SK-N-SH (cell line): Measurements from ENCODE around the gene ADAMTS3. TPM values are rescaled to one million over a fixed set of nuclear protein-coding genes. Genes with fewer than 3 reads are reported as not detected.

Experiments
- CTCF ChIA-PET: fragments of 300-600, 350-600 bp; formaldehyde crosslinking; extraction: SDS; loops from one replicate; lab custom pipeline; 2021; lab: Yijun Ruan, JAX
- POLR2A ChIA-PET: fragments of 350-600 bp; sonication (Branson Sonifier 250); formaldehyde crosslinking; extraction: SDS; loops from one replicate; lab custom pipeline; 2020; ENCODE audit warnings: antibody characterized with exemption, inconsistent platforms; lab: Yijun Ruan, JAX
- DNase-seq: peaks from one replicate; pipeline ENCODE4 v3.0.0; 2012
- H2AFZ ChIP-seq: fragments of 200-600 bp; sonication (generic); 2 replicates; pipeline ENCODE4 v1.8.1; 2016; ENCODE audit warnings: antibody characterized with exemption, mild to moderate bottlenecking, low read depth
- H3F3A ChIP-seq: fragments of 200-600 bp; sonication (generic); replicated peaks from 2 replicates; pipeline ENCODE3; 2016; ENCODE audit warnings: antibody characterized with exemption, mild to moderate bottlenecking; ENCODE audit not compliant: insufficient read depth
- H3K27ac ChIP-seq, 2 experiments: fragments of 200-500 bp in 1 of 2; fragments of 200-600 bp in 1 of 2; sonication (Bioruptor generic) in 1 of 2; sonication (generic), shearing (Covaris generic) in 1 of 2; 2 replicates each; pipeline versions ENCODE4 v1.5.1 to v1.6.1; 2014 to 2016; ENCODE audit warnings: low read depth in 2 of 2, inconsistent platforms in 1 of 2, low read length in 1 of 2, mild to moderate bottlenecking in 1 of 2, mixed read lengths in 1 of 2
- H3K27me3 ChIP-seq: fragments of 200-600 bp; sonication (generic), shearing (Covaris generic); 2 replicates; pipeline ENCODE4 v1.6.1; 2016; ENCODE audit warnings: mixed run types; ENCODE audit not compliant: insufficient read depth
- H3K36me3 ChIP-seq, 2 experiments: fragments of 200-500 bp in 1 of 2; fragments of 200-600 bp in 1 of 2; sonication (Bioruptor generic) in 1 of 2; sonication (generic) in 1 of 2; replicated peaks in 1 of 2; 2 replicates each; pipeline versions ENCODE3 to v1.5.1; 2014 to 2016; ENCODE audit warnings: low read length in 1 of 2, mild to moderate bottlenecking in 1 of 2; ENCODE audit not compliant: insufficient read depth in 2 of 2, control insufficient read depth in 1 of 2
- H3K4me1 ChIP-seq, 2 experiments: fragments of 200-500 bp in 1 of 2; fragments of 200-600 bp in 1 of 2; sonication (Bioruptor generic) in 1 of 2; sonication (generic), shearing (Covaris generic) in 1 of 2; 2 replicates each; pipeline versions ENCODE4 v1.5.1 to v1.6.1; 2014 to 2016; ENCODE audit warnings: low read depth in 1 of 2, low read length in 1 of 2, mixed run types in 1 of 2; ENCODE audit not compliant: insufficient read depth in 2 of 2, control insufficient read depth in 1 of 2
- H3K4me2 ChIP-seq: fragments of 200-600 bp; sonication (generic), shearing (Covaris generic); 2 replicates; pipeline ENCODE4 v1.6.1; 2017; ENCODE audit warnings: mixed run types
- H3K4me3 ChIP-seq, 2 experiments: fragments of 200-500 bp in 1 of 2; fragments of 200-600 bp in 1 of 2; sonication (Bioruptor generic) in 1 of 2; sonication (generic), shearing (Covaris generic) in 1 of 2; 2 replicates each; pipeline versions ENCODE4 v1.5.1 to v1.8.1; 2014 to 2016; ENCODE audit warnings: low read depth in 2 of 2, inconsistent platforms in 1 of 2, low read length in 1 of 2, mild to moderate bottlenecking in 1 of 2, mixed read lengths in 1 of 2, moderate library complexity in 1 of 2
- H3K79me2 ChIP-seq: fragments of 200-600 bp; sonication (generic); 2 replicates; pipeline ENCODE4 v1.8.1; 2017; ENCODE audit warnings: mild to moderate bottlenecking; ENCODE audit not compliant: insufficient read depth
- H3K9ac ChIP-seq: fragments of 200-600 bp; sonication (generic); 2 replicates; pipeline ENCODE4 v1.6.1; 2017; ENCODE audit warnings: mixed run types
- H3K9me2 ChIP-seq: fragments of 200-600 bp; sonication (generic); 2 replicates; pipeline ENCODE4 v1.6.1; 2017; ENCODE audit warnings: mixed run types
- H3K9me3 ChIP-seq: fragments of 200-600 bp; sonication (generic); 2 replicates; pipeline ENCODE4 v1.6.1; 2017; ENCODE audit warnings: mixed run types, mild to moderate bottlenecking, moderate library complexity
- H4K20me1 ChIP-seq: fragments of 200-600 bp; sonication (generic); 2 replicates; pipeline ENCODE4 v1.6.1; 2017; ENCODE audit warnings: mild to moderate bottlenecking, mixed run types; ENCODE audit not compliant: insufficient read depth
- CTCF ChIP-seq: fragments of 200-600 bp; sonication (generic); IDR thresholded peaks from 2 replicates; pipeline ENCODE4 v1.6.1; 2017; ENCODE audit warnings: antibody characterized with exemption, mild to moderate bottlenecking, moderate library complexity
- ELF1 ChIP-seq: IDR thresholded peaks from 2 replicates; pipeline ENCODE4 v1.4.0; 2012
- EP300 ChIP-seq, 2 experiments: IDR thresholded peaks; 2 replicates each; pipeline versions ENCODE4 v1.4.0 to v1.6.1; 2012; ENCODE audit warnings: borderline replicate concordance in 1 of 2, low read depth in 1 of 2, low read length in 1 of 2
- FOSL2 ChIP-seq: IDR thresholded peaks from 2 replicates; pipeline ENCODE4 v1.4.0; 2012; ENCODE audit warnings: low read depth, mild to moderate bottlenecking, moderate library complexity, borderline replicate concordance
- FOXJ3 ChIP-seq: sonication (generic); formaldehyde crosslinking; IDR thresholded peaks from 2 replicates; pipeline ENCODE4 v1.5.1; 2020; ENCODE audit warnings: mild to moderate bottlenecking, missing genetic modification reagents
- GATA2 ChIP-seq: sonication (generic); formaldehyde crosslinking; IDR thresholded peaks from 2 replicates; pipeline ENCODE4 v1.5.0; 2020; ENCODE audit warnings: mild to moderate bottlenecking, missing genetic modification reagents
- MXI1 ChIP-seq: IDR thresholded peaks from 2 replicates; pipeline ENCODE4 v1.6.1; 2012; ENCODE audit warnings: mild to moderate bottlenecking, low read depth, low read length, improper control_type of control experiment
- NRF1 ChIP-seq: IDR thresholded peaks from 2 replicates; pipeline ENCODE4 v1.6.1; 2012; ENCODE audit warnings: low read depth, mild to moderate bottlenecking, low read length
- RCOR1 ChIP-seq: fragments of 150-350 bp; IDR thresholded peaks from 2 replicates; pipeline ENCODE4 v1.6.1; 2017; ENCODE audit warnings: antibody characterized with exemption, low read length
- SIN3A ChIP-seq: IDR thresholded peaks from 2 replicates; pipeline ENCODE4 v1.6.1; 2012; ENCODE audit warnings: low read depth, mild to moderate bottlenecking, low read length, moderate library complexity, borderline replicate concordance
- SMC3 ChIP-seq: IDR thresholded peaks from 2 replicates; pipeline ENCODE4 v1.6.1; 2012; ENCODE audit warnings: low read depth, low read length, improper control_type of control experiment
- TAF1 ChIP-seq: IDR thresholded peaks from 2 replicates; pipeline ENCODE4 v1.6.1; 2012; ENCODE audit warnings: low read depth, mild to moderate bottlenecking, low read length, moderate library complexity, borderline replicate concordance
- TCF12 ChIP-seq: IDR thresholded peaks from 2 replicates; pipeline ENCODE4 v1.4.0; 2012
- TEAD4 ChIP-seq: IDR thresholded peaks from 2 replicates; pipeline ENCODE4 v1.4.0; 2012; ENCODE audit warnings: mild to moderate bottlenecking, borderline replicate concordance; ENCODE audit not compliant: insufficient read depth
- USF2 ChIP-seq: fragments of 150-350 bp; IDR thresholded peaks from 2 replicates; pipeline ENCODE4 v1.6.1; 2017; ENCODE audit warnings: antibody characterized with exemption, low read length, low read depth, borderline replicate concordance
- YY1 ChIP-seq: IDR thresholded peaks from 2 replicates; pipeline ENCODE4 v1.4.0; 2012; ENCODE audit warnings: low read depth, mild to moderate bottlenecking
- WGBS: methylation state at CpG from one replicate; pipeline ENCODE4 v1.1.6; 2017; ENCODE audit warnings: low lambda C conversion rate; 5-methylcytosine and 5-hydroxymethylcytosine counted together
- polyA plus RNA-seq, 3 experiments: library from polyadenylated mRNA; depleted of rRNA; stranded (reverse); fragments of >200 nt; gene quantifications; 2 replicates each; pipeline ENCODE4 v1.2.3, GENCODE V29; 2012
- TF ChIP-seq, protein P1 (sequence below): IDR thresholded peaks from 2 replicates; pipeline ENCODE4; 2012
- TF ChIP-seq, protein P2 (sequence below): fragments of 150-350 bp; IDR thresholded peaks from 2 replicates; pipeline ENCODE4 v1.6.1; 2016; ENCODE audit warnings: mild to moderate bottlenecking, low read depth, low read length

ADAMTS3 gene
- polyA plus RNA-seq, 1 of the 3 experiments (the other 2 are of a cell fraction): 0.99 TPM

DNA sequence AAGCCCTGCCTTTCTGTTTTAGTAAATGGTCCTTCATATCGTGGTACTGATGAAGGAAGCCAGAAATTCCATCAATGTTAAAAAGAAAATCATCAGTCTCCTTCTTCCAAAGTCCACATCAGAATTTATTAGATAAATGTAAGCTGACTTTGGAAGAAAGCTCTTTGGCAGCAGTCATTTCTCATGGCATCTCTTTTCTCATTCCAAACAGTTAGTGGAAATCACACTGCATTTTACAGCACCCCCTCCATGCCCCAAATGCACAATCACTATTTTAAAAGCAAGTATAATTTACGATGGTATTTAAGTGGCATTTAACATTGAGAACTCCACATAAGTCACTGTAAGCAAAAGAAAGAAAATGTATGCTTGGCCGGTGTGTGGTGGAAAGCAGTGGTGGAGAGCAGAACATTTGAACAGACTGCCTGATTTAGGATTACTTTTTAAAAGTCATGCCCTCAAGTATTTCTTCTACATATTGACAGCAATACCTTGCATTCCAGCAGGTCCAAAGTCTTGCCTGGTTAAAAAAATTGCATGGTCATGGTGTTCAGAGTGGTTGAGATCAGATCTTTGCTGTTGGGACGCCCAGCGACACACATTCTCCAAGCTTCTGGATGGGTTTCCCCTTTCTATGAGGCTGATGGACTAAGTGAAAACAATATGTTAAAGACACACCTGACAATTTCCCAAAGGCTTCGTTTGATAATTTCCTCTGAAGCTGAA is 248.6 kb downstream of the ADAMTS3 start:
- peak overlapping the region; percentile 60; the same call in 1 of the 2 replicates for H3K4me2 ChIP-seq
- WGBS: 66% methylated on average over 6 of the region's 6 CpGs

DNA sequence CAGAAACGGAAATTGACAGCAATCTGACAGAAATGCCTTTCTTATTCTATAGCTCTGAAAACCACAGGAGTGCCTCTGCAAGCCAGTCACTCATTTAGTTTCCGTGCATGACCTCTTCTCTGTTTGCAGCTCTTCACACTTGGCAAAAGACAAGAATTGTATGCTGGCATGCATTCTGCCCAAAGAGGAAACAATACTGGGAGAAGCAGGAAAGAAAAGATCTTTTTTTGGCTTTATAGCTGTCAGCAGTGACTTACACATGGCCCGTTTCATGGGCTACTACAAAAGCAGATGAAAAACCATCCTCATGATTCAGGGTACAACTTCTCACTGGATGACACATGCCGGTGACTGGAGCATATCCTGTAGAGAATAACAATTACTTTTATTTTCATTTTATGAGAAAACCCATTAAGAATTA is 249.4 kb downstream of the ADAMTS3 start:
- POLR2A ChIA-PET: no interaction called here
- Histone ChIP-seq H3K4me1 (peaks cover 7 to 20% of the 10 kb centered on the region in 2 experiments; a peak in 3 of 4 replicates), H3K36me3 (no peaks in the 10 kb centered on the region), H3K27ac (peak overlapping the region; percentile 60 to 75; a peak in 3 of 4 replicates), H3K9ac (no peak overlapping the region), H3K9me3 (no peaks in the 10 kb centered on the region), H3K27me3 (no peaks in the 10 kb centered on the region), H3K9me2 (no peaks in the 10 kb centered on the region), H2AFZ (no peak overlapping the region), H3K4me2 (peak overlapping the region; percentile 60; the same call in 1 of the 2 replicates), H3K4me3 (no peak overlapping the region), H4K20me1 (no peaks in the 10 kb centered on the region), H3F3A (peaks cover 18% of the 10 kb centered on the region), H3K79me2 (no peaks in the 10 kb centered on the region)
- no peak for DNase-seq
- WGBS: 15% methylated on average over 4 of the region's 4 CpGs
- CTCF ChIA-PET: interaction anchor here (1.0 to 1.7 kb wide), 5 partner anchors 16 to 177 kb away, joined by 3 to 4 read pairs (median 3); no protein-coding TSS in a partner anchor
- TF ChIP-seq ELF1 (no peak), FOXJ3 (CRISPR knock-in tag) (no peak), TEAD4 (no peak), CTCF (no peak), TAF1 (no peak), USF2 (no peak), FOSL2 (peak; percentile 58), RCOR1 (no peak), MXI1 (no peak), YY1 (no peak), SIN3A (0 out of 2 replicates have a peak, but pooled peaks have one; percentile 30), SMC3 (no peak), TCF12 (peak; percentile 87), GATA2 (no peak), NRF1 (no peak)
- TF ChIP-seq, protein P1, sequence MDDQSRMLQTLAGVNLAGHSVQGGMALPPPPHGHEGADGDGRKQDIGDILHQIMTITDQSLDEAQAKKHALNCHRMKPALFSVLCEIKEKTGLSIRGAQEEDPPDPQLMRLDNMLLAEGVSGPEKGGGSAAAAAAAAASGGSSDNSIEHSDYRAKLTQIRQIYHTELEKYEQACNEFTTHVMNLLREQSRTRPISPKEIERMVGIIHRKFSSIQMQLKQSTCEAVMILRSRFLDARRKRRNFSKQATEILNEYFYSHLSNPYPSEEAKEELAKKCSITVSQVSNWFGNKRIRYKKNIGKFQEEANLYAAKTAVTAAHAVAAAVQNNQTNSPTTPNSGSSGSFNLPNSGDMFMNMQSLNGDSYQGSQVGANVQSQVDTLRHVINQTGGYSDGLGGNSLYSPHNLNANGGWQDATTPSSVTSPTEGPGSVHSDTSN: peak; percentile 67; the same call in 1 of the 2 replicates

More for the DNA sequence above, 248.6 kb downstream of the ADAMTS3 start:
- Histone ChIP-seq H3K36me3 (no peaks in the 10 kb centered on the region), H3K27me3 (no peaks in the 10 kb centered on the region), H3K9ac (no peak overlapping the region), H3F3A (peaks cover 18% of the 10 kb centered on the region), H3K9me2 (no peaks in the 10 kb centered on the region), H3K27ac (peak overlapping the region; percentile 60 to 75), H3K4me1 (peaks cover 8 to 13% of the 10 kb centered on the region in 2 experiments; a peak in 3 of 4 replicates), H2AFZ (peak overlapping the region; percentile 58), H4K20me1 (no peaks in the 10 kb centered on the region), H3K79me2 (no peaks in the 10 kb centered on the region), H3K9me3 (no peaks in the 10 kb centered on the region), H3K4me3 (no peak overlapping the region)
- TF ChIP-seq EP300 (IDR thresholded peaks at IDR 0.05; ENCODE audit: borderline replicate concordance in 1 of 2, low read depth in 1 of 2, low read length in 1 of 2): peak in 1 of 2 experiments; percentile 22; a peak in 1 of 4 replicates
- TF ChIP-seq, protein P1: peak; percentile 72
- TF ChIP-seq, protein P2, sequence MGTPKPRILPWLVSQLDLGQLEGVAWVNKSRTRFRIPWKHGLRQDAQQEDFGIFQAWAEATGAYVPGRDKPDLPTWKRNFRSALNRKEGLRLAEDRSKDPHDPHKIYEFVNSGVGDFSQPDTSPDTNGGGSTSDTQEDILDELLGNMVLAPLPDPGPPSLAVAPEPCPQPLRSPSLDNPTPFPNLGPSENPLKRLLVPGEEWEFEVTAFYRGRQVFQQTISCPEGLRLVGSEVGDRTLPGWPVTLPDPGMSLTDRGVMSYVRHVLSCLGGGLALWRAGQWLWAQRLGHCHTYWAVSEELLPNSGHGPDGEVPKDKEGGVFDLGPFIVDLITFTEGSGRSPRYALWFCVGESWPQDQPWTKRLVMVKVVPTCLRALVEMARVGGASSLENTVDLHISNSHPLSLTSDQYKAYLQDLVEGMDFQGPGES: no peak
- no peak for DNase-seq
- ChIA-PET CTCF (interaction anchor here (1.0 to 1.7 kb wide), 4 partner anchors 16 to 177 kb away, joined by 3 to 4 read pairs (median 4); no protein-coding TSS in a partner anchor), POLR2A (no interaction called here)
